Vagina (tissue), 2 donors: ENCODE data around the gene PARP11. TPM values are rescaled to one million over a fixed set of nuclear protein-coding genes. Genes with fewer than 3 reads are reported as not detected.

ENCODE experiments used
- DNase-seq, 2 donors: peaks; one replicate each; pipeline ENCODE4 v3.0.0-alpha.2; 2017; ENCODE audit errors: extremely low spot score in 2 of 2
- H3K27ac ChIP-seq: fragments of 200-600 bp; sonication (generic); one replicate; pipeline ENCODE4 v1.5.1; 2019
- H3K27me3 ChIP-seq: fragments of 200-600 bp; sonication (generic); one replicate; pipeline ENCODE4 v1.5.1; 2019
- H3K36me3 ChIP-seq, 2 donors: fragments of 200-600 bp; sonication (generic); one replicate each; pipeline ENCODE4 v1.5.1; 2017 to 2019
- H3K4me1 ChIP-seq: fragments of 200-600 bp; sonication (generic); one replicate; pipeline ENCODE4 v1.5.1; 2019
- H3K4me3 ChIP-seq, 2 donors: fragments of 200-600 bp; sonication (generic); 1 replicate in 1 of 2; 2 replicates in 1 of 2; pipeline ENCODE4 v1.5.1; 2016 to 2019
- H3K9me3 ChIP-seq: fragments of 200-600 bp; sonication (generic); one replicate; pipeline ENCODE4 v1.5.1; 2019
- POLR2A ChIP-seq, 2 donors: fragments of 450-650 bp; IDR thresholded peaks; one replicate each; pipeline ENCODE4 v1.6.1; 2017; ENCODE audit warnings: antibody characterized with exemption in 2 of 2, mild to moderate bottlenecking in 2 of 2, moderate library complexity in 2 of 2
- POLR2AphosphoS5 ChIP-seq, 2 donors: sonication (generic); formaldehyde crosslinking; IDR thresholded peaks; one replicate each; pipeline ENCODE4 v1.9.0; 2017; ENCODE audit warnings: antibody characterized with exemption in 2 of 2, mild to moderate bottlenecking in 2 of 2, low read depth in 1 of 2; ENCODE audit not compliant: insufficient read depth in 1 of 2
- intact Hi-C: fragments of 100-400 bp; cut with DNase I; formaldehyde crosslinking; loops from one replicate; pipeline ENCODE4 v1.15.1; 2023
- total RNA-seq: library from RNA; depleted of rRNA; stranded (reverse); fragments of >200 nt; gene quantifications from one replicate; pipeline ENCODE4 v1.2.3, GENCODE V29; 2016
- TF ChIP-seq, protein P1 (sequence below), 3 experiments: fragments of 450-650 bp in 2 of 3; fragments of 200-600 bp in 1 of 3; sonication (generic) in 1 of 3; IDR thresholded peaks; one replicate each; pipeline ENCODE4 v1.5.1; 2017 to 2019; ENCODE audit warnings: antibody characterized with exemption in 3 of 3, mild to moderate bottlenecking in 2 of 3, moderate library complexity in 2 of 3

The PARP11 gene
- total RNA-seq, 1 donor from 2014 or later, result 2.7 TPM

DNA sequence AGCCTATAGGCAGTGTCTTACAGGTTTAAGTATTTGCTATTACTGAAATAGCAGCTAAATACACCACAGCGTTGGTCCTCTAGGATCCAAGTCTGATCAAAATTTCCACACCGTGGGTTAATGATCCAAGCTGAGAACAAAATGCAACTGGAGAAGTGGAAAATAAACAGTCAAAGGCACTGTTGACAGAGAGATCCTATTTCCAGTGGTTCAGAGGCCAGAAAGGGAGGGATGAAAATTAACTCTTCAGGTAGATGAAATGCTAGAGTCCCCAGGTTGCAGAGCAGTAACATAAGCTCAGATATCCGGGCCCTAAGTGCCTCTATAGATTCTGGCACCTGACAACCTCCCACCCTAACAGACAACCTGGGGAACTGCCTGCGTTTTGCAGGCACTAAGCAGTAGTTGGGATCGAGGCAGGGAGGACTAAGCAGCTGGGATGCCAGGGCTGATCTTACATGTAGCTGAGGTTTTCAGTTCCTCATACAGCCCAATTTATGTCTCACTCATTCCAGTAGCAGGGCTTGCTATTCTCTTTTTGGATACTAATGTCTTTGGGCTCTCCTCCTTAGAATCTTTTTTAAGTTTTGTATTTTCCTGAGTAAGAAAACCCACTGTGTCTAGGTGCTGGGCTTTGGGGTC is 77.6 kb downstream of the PARP11 start:
- intact Hi-C loops, result no loop called here
- H3K27me3 ChIP-seq, result no peaks in the 10 kb centered on the region
- no peak for TF ChIP-seq POLR2AphosphoS5 (IDR thresholded peaks at IDR 0.05; ENCODE audit: insufficient read depth in 1 of 2, low read depth in 1 of 2)
- TF ChIP-seq, protein P1, sequence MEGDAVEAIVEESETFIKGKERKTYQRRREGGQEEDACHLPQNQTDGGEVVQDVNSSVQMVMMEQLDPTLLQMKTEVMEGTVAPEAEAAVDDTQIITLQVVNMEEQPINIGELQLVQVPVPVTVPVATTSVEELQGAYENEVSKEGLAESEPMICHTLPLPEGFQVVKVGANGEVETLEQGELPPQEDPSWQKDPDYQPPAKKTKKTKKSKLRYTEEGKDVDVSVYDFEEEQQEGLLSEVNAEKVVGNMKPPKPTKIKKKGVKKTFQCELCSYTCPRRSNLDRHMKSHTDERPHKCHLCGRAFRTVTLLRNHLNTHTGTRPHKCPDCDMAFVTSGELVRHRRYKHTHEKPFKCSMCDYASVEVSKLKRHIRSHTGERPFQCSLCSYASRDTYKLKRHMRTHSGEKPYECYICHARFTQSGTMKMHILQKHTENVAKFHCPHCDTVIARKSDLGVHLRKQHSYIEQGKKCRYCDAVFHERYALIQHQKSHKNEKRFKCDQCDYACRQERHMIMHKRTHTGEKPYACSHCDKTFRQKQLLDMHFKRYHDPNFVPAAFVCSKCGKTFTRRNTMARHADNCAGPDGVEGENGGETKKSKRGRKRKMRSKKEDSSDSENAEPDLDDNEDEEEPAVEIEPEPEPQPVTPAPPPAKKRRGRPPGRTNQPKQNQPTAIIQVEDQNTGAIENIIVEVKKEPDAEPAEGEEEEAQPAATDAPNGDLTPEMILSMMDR (IDR thresholded peaks at IDR 0.05), result no peak
- TF ChIP-seq POLR2A (IDR thresholded peaks at IDR 0.05), result no peak

DNA sequence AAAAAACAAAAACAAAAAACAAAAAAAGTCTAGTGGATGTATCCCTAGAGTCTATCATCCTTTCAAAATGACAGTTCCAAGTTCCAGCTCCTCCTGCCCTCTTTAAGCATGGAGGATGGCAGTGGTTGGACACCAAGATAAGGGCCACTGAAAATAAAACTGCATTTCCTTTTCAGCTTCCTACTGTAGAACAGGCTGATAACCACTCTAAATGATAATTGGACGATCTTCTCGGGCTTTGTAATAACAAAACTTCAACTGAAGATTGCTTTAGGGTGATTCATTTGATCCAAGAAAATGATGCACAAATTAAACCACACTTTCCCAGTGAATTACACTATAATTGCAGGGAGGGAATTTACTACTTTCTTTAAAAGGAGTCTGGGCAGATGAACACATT is 78.1 kb downstream of the PARP11 start:
- H3K27ac ChIP-seq, result no peak overlapping the region
- H3K9me3 ChIP-seq, result no peaks in the 10 kb centered on the region
- H3K4me3 ChIP-seq, result no peak overlapping the region
- intact Hi-C loops, result no loop called here
- no peaks in the 10 kb centered on the region for H3K36me3 ChIP-seq
- no peaks in the 10 kb centered on the region for H3K27me3 ChIP-seq
- TF ChIP-seq POLR2AphosphoS5 (IDR thresholded peaks at IDR 0.05; ENCODE audit: insufficient read depth in 1 of 2, low read depth in 1 of 2) (no peak), POLR2A (IDR thresholded peaks at IDR 0.05) (no peak)
- TF ChIP-seq, protein P1 (IDR thresholded peaks at IDR 0.05), result no peak
- no peaks in the 10 kb centered on the region for H3K4me1 ChIP-seq
- DNase-seq, result no peak

More for the DNA sequence above, 77.6 kb downstream of the PARP11 start:
- H3K9me3 ChIP-seq, result no peaks in the 10 kb centered on the region
- H3K27ac ChIP-seq, result no peak overlapping the region
- no peak for DNase-seq
- H3K4me3 ChIP-seq, result no peak overlapping the region
- H3K4me1 ChIP-seq, result no peaks in the 10 kb centered on the region
- H3K36me3 ChIP-seq, result no peaks in the 10 kb centered on the region

DNA sequence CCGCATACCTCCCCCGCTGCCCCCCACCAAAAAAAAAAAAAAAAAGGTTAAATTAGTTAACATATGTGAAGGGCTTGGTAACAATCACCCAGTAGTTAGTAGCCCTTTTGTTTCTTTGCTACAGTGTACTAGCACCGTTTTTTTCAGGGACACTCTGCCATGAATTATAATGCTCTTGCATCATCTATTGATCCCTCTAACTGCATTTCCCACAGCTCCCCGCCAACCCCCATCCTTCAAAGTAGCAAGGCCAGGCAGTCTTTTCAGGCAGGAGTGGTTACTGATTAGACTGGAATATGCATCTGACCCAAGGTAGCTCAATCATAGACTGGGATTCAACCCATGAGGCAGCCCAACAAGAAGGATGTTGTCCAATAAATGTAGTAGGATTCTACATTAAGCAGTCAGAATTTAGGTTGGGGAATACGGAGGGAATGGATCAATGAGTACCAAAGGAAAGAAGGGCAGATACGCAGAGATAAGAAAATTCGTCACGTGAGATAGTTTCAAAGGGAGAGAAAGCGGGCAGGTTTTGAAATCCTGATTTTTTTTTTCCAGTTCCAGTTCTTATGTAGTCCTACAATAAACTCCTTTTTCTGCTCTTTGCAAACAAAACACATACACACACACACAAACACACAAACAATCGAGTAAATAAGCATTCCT is 80.4 kb downstream of the PARP11 start:
- TF ChIP-seq POLR2A (IDR thresholded peaks at IDR 0.05), result no peak
- TF ChIP-seq, protein P1 (IDR thresholded peaks at IDR 0.05), result no peak
- no peak for TF ChIP-seq POLR2AphosphoS5 (IDR thresholded peaks at IDR 0.05; ENCODE audit: insufficient read depth in 1 of 2, low read depth in 1 of 2)
- Histone ChIP-seq H3K4me1 (no peaks in the 10 kb centered on the region), H3K4me3 (no peak overlapping the region), H3K27ac (no peak overlapping the region), H3K9me3 (no peaks in the 10 kb centered on the region), H3K27me3 (no peaks in the 10 kb centered on the region), H3K36me3 (no peaks in the 10 kb centered on the region)
- no peak for DNase-seq
- intact Hi-C loops, result no loop called here

DNA sequence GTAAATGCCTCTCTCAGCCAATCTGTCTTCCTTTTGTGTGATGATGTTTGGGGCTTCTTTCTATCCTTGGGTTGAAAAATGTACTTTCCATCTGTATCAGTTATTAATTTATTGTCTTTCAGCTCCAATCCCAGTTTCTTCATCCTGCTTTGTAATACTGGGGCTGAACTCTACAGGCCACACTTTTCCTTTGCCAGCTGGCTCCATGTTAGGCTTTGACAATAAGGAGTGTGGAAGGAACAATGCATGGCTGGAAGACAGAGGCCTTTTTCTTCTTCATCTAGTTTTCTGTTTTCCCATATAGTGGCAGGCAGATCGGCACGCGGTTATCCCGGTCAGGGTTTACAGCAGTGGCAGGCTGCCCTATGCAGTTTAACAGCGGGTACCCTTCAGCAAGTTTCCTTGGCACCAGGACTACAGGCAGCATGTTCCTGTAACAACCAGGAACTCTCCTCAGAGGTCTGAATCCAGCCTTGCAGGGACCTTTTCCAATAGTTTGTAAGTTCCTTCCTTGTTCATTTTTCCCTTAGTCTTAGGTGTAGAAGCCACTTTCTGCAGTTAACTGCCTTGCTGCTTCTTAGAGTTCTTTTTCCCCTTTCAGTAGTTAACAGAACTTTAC is 81.8 kb downstream of the PARP11 start:
- no peak for TF ChIP-seq POLR2AphosphoS5 (IDR thresholded peaks at IDR 0.05; ENCODE audit: insufficient read depth in 1 of 2, low read depth in 1 of 2)
- no peak for TF ChIP-seq POLR2A (IDR thresholded peaks at IDR 0.05)
- TF ChIP-seq, protein P1 (IDR thresholded peaks at IDR 0.05), result no peak
- Histone ChIP-seq H3K4me1 (no peaks in the 10 kb centered on the region), H3K9me3 (no peaks in the 10 kb centered on the region), H3K36me3 (no peaks in the 10 kb centered on the region), H3K27me3 (no peaks in the 10 kb centered on the region), H3K4me3 (no peak overlapping the region), H3K27ac (no peak overlapping the region)
- intact Hi-C loops, result no loop called here
- no peak for DNase-seq

DNA sequence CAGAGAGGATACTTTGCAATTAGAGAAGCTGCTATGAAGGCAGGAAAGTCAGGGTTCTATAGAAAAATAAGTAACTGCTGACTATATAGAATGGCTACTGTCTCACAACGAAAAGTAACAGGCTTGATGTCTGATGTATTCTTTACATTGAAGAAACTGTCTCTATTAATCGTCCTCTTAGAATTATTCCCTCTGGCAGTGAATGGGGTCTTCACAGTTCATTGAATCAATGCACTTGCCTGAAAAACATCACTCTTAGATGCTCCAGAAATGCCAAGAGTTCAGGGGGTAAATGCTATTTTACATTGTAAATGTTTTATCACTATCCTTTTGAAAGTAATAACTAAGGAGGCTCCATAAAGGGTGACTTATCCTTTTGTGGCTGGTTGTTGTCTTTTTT is 82.6 kb downstream of the PARP11 start:
- no peak overlapping the region for H3K27ac ChIP-seq
- H3K27me3 ChIP-seq, result no peaks in the 10 kb centered on the region
- H3K4me1 ChIP-seq, result no peaks in the 10 kb centered on the region
- no peak for DNase-seq
- H3K4me3 ChIP-seq, result no peak overlapping the region
- intact Hi-C loops, result no loop called here
- no peak for TF ChIP-seq POLR2A (IDR thresholded peaks at IDR 0.05)
- TF ChIP-seq, protein P1 (IDR thresholded peaks at IDR 0.05), result no peak
- TF ChIP-seq POLR2AphosphoS5 (IDR thresholded peaks at IDR 0.05; ENCODE audit: insufficient read depth in 1 of 2, low read depth in 1 of 2), result no peak
- H3K36me3 ChIP-seq, result no peaks in the 10 kb centered on the region
- H3K9me3 ChIP-seq, result no peaks in the 10 kb centered on the region
